ENCODE measurements around the gene TMEM175. TPM values are rescaled to one million over a fixed set of nuclear protein-coding genes. Genes with fewer than 3 reads are reported as not detected.

Gene TMEM175
- total RNA-seq, 4 donors from 2014 or later, result 17.4 to 39.1 (median 30.1) TPM

GRCh38 chr4:911221-911751 lies 21.0 kb upstream of the TMEM175 start:
- no peak for DNase-seq (ENCODE audit: low spot score in 2 of 2)
- H3K4me3 ChIP-seq (ENCODE audit: low read depth, poor library complexity, severe bottlenecking), result no peak overlapping the region
- TF ChIP-seq POLR2A (IDR thresholded peaks at IDR 0.05) (no peak), CTCF (IDR thresholded peaks at IDR 0.05) (no peak)
- WGBS, 2 donors, result 96 to 97% methylated on average over 16 to 23 of the region's 23 CpGs
- intact Hi-C loops (cut with DNase I; ENCODE audit: low total_unique reads), result no loop called here

GRCh38 chr4:911871-912490 lies 20.3 kb upstream of the TMEM175 start:
- DNase-seq (ENCODE audit: low spot score in 2 of 2), result no peak
- intact Hi-C loops (cut with DNase I; ENCODE audit: low total_unique reads), result no loop called here
- H3K4me3 ChIP-seq (ENCODE audit: low read depth, poor library complexity, severe bottlenecking), result no peak overlapping the region
- no peak for TF ChIP-seq CTCF (IDR thresholded peaks at IDR 0.05)
- no peak for TF ChIP-seq POLR2A (IDR thresholded peaks at IDR 0.05)
- 86 to 88% methylated on average over 25 to 28 of the region's 29 CpGs for WGBS, 2 donors

GRCh38 chr4:912548-913279 lies 19.5 kb upstream of the TMEM175 start:
- no peak overlapping the region for H3K4me3 ChIP-seq (ENCODE audit: low read depth, poor library complexity, severe bottlenecking)
- WGBS, 2 donors, result 76 to 81% methylated on average over 19 of the region's 19 CpGs
- intact Hi-C loops (cut with DNase I; ENCODE audit: low total_unique reads), result no loop called here
- TF ChIP-seq POLR2A (IDR thresholded peaks at IDR 0.05), result no peak
- no peak for TF ChIP-seq CTCF (IDR thresholded peaks at IDR 0.05)
- DNase-seq (ENCODE audit: low spot score in 2 of 2), result no peak

GRCh38 chr4:913280-913618 lies 19.0 kb upstream of the TMEM175 start:
- H3K4me3 ChIP-seq (ENCODE audit: low read depth, poor library complexity, severe bottlenecking), result no peak overlapping the region
- WGBS, 2 donors, result 88 to 96% methylated on average over 4 of the region's 4 CpGs
- no peak for DNase-seq (ENCODE audit: low spot score in 2 of 2)
- intact Hi-C loops (cut with DNase I; ENCODE audit: low total_unique reads), result no loop called here
- TF ChIP-seq CTCF (IDR thresholded peaks at IDR 0.05) (no peak), POLR2A (IDR thresholded peaks at IDR 0.05) (no peak)

GRCh38 chr4:914531-914930 lies 17.7 kb upstream of the TMEM175 start:
- peak in 1 of 2 donors; percentile 45 for DNase-seq (ENCODE audit: low spot score in 2 of 2)
- no peak overlapping the region for H3K4me3 ChIP-seq (ENCODE audit: low read depth, poor library complexity, severe bottlenecking)
- 85 to 97% methylated on average over 5 to 6 of the region's 21 CpGs for WGBS, 2 donors
- intact Hi-C loops (cut with DNase I; ENCODE audit: low total_unique reads), result no loop called here
- TF ChIP-seq CTCF (IDR thresholded peaks at IDR 0.05) (no peak), POLR2A (IDR thresholded peaks at IDR 0.05) (no peak)

Measured in lower leg skin (tissue), 4 donors.